GM18526 (cell line): ENCODE data around the gene WWOX.

Source experiments
- POLR2A ChIP-seq: IDR thresholded peaks from 3 replicates; pipeline ENCODE4 v1.6.1; 2011; ENCODE audit not compliant: insufficient read length; ENCODE audit errors: extremely low read depth

The WWOX gene

GRCh38 chr16:78127130-78127529, 27.7 kb downstream of the WWOX start:
- no peak for TF ChIP-seq POLR2A

- TF ChIP-seq POLR2A = no peak
Observed at GRCh38 chr16:78128913-78129312, 29.5 kb downstream of the WWOX start.

- TF ChIP-seq POLR2A = no peak
Observed at GRCh38 chr16:78129349-78129748, 29.9 kb downstream of the WWOX start.

GRCh38 chr16:78130083-78130608, 30.7 kb downstream of the WWOX start:
- TF ChIP-seq POLR2A = no peak

- TF ChIP-seq POLR2A = no peak
Observed at GRCh38 chr16:78130950-78131349, 31.5 kb downstream of the WWOX start.

GRCh38 chr16:78133919-78134318, 34.5 kb downstream of the WWOX start:
- TF ChIP-seq POLR2A = no peak

GRCh38 chr16:78134944-78135619, 35.6 kb downstream of the WWOX start:
- TF ChIP-seq POLR2A = no peak

- no peak for TF ChIP-seq POLR2A
Observed at GRCh38 chr16:78137179-78137578, 37.7 kb downstream of the WWOX start.

- no peak for TF ChIP-seq POLR2A
Observed at GRCh38 chr16:78137782-78138616, 38.5 kb downstream of the WWOX start.

GRCh38 chr16:78140818-78141466, 41.5 kb downstream of the WWOX start:
- TF ChIP-seq POLR2A = no peak

- no peak for TF ChIP-seq POLR2A
Observed at GRCh38 chr16:78142788-78143187, 43.3 kb downstream of the WWOX start.

- TF ChIP-seq POLR2A = no peak
Observed at GRCh38 chr16:78146807-78147206, 47.4 kb downstream of the WWOX start.

- no peak for TF ChIP-seq POLR2A
Observed at GRCh38 chr16:78147911-78148401, 48.5 kb downstream of the WWOX start.

GRCh38 chr16:78150233-78150632, 50.8 kb downstream of the WWOX start:
- TF ChIP-seq POLR2A = no peak

GRCh38 chr16:78154729-78155461, 55.4 kb downstream of the WWOX start:
- no peak for TF ChIP-seq POLR2A
